HG03571 (cell line): ENCODE measurements around the gene SETD3.

Source experiments
- ATAC-seq: cut with Tn5 transposase; IDR thresholded peaks from one replicate; pipeline ENCODE4 v1.9.1; 2021; ENCODE audit not compliant: unreplicated experiment

The SETD3 gene

DNA sequence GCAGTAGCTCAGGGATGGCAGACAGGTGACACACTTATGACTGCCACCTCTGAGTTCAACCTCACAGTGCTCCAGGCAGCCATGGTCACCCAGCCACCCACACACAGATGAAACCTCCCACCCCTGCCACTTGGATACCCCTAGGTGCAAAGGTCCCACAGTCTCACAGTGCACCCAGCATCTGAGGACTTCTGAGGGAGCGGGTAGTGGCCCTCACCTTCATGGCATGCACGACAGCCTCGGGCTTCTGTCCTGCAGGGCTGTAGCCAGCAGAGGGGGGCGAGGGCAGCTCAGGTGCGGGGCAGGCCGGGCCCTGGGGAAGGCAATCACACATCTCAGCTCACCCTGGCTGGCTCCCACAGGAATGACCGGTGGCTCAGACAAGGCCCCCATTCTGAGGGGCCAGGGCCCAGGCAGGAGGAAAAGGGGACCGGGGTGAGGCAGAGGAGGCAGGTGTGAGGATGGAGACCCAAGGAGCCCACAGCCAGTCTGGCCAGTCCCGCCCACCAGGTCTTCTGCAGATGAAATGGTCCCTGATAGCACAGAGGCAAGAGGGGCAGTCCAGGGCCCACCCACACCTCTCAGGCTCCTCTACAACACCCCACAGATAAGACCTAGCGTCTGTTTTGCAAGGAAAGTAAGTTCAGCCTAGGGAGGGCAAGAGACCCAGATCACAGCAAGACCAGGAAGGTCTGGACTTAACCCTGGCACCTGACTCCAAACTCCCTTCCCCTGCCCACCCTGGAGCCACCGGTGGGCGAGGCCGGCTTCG, 36.4 kb upstream of the SETD3 start:
- no peak for ATAC-seq

DNA sequence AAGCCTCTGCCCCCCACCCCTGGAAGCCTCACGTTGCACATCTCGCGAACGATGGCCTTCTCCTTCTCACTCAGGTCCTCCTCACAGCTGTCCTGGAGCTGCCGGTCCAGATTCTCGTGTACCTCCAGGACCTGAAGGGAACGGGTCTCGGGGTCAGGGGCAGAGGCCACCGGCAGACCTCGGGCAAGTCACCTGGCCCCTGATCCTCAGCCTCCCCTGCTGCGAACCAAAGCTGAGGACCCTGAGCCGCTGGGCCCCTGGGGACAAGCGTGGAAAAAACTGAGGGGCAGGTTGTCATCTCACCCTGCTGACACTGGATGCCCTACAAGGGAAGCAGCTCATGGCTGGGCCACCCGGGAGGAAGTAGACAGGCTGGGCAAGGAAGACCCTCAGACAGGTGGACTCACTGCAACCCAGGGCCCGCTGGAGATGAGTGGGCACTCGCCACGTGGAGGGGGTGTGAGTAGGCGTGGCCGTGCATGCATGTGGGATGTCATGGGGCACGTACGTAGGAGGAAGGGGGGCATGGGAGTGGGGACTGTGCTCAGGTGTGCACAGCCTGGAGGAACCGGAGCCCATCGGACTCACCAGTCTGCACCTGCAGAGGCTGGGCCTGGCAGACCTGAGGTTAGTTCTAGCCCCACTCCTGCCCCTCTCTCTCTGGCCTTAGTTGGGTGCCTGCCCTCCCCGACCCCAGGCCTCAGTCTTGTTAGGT, 35.7 kb upstream of the SETD3 start:
- ATAC-seq: no peak

DNA sequence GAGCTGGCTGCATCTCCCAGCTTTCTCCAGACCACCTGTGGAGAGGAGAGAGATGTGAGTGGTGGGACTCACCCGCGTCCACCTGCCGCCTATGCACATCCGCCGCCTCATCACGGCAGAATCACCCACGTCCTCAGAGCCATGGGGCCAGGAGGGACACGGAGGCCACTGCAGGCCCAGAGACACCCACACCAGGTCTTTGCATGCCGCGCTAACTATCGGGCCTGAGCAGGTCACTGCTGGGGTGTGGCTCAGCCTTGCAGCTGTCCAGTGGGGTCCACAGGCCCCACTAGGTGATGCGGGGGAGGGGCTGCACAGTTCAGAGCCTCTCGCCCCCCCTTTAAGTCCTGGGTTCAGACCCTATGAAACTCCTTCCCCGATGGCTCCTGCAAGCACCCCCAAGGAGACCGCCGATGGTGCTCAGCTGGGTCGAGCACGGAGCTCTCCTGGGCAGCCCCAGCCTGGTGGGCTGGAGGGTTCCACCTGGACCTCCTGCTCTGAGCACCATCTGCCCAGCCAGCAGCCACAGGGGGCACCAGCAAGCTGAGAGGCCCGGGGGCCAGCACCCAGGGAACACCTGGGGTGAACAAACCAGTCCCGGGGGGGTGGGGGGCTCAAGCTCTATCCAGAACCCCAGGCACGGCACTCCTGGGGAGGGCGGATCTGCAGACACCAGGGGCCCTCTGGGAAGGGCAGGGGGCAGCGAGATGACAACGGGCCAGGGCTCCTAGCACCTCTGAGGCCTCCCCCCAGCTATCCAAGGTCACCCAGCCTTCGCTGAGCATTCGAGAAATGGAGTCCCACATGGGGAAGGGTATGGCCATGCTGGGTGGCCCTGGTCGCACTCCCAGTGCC, 34.9 kb upstream of the SETD3 start:
- ATAC-seq: no peak

DNA sequence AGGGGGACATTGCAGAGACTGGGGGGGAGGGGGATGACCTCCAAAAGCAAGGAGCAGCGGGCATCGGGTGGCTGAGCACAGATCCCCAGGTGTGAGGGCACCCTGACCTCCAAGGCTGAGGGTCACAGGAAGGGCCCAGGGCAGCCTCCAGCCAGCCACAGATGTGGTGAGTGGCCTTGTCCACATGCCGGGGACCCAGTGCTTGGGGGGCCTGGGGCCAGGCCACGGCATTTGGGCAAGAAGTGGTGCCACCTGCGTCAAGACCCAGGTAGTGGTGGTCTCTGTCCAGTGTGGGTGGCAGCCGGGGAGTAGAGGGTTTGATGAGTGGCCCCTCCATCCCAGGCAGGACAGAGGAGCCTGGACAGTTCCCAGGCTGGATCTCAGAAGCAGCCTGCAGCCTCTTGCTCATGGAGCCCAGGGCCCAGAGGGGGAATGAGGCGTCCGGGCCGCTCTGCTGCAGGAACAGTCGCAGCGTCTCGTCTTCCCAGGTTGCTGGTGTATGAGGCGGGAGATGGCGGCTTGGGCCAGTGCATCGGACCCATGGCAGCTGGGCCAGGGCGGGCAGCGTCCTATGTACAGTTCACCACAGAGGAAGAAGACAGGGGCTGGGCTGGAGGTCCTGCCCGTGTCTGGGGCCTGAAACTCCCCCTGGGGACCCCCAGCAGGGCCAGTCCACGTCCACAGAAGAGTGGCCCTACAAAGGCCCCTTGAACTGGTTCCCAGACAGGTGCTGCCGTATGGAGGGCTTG, 34.1 kb upstream of the SETD3 start:
- ATAC-seq: no peak

DNA sequence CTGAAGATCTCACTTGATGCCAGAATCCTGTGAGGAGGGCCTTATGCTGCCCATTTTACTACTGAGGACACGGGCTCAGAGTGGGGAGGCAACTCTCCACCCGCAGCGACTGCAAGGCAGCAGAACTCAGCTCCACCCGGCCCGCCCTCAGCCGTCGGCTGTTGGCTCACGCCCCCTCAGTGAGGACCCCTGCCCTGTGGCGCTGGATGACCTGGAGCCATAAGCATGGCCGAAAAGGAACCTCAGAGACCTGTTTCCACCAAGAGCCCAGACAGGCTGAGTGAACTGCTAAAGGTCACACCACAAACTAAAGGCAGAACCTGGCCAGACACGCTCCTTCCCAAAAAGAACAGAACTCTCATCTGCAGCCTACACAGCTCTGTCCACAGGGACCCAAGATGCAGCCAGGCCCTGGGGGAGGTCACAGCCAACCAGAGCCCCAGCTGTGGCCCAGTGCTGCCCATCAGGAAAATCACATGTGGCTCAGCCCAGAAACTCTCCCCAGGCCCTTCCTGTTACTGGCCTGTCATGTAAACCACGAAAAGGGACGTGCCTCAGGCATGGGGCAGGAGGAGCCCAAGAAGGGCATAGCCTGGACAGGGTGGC, 33.4 kb upstream of the SETD3 start:
- no peak for ATAC-seq

DNA sequence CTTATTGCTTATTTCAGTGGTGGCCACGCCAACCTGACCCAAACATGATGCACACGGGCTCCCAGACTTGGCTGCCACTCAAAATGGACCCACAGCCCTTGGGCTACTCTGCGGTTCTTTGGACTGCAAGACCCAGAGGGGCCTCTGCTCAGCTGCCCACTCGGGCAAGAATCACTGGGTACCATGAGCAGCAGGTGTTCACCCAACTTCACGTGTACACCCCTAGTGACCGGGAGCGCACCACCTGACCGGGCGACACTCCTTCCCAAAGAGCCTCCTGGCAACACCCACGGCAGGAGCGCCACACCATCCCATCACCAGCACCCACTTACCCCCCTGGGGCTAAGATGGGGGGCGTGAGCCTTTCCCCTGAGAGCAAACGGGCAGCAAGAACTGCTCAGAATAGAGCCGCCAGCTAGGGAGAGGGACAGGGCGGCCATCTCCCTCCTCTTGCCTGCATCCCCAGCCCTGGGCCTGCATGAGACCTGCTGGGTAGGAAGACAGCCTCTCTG, 32.6 kb upstream of the SETD3 start:
- no peak for ATAC-seq

DNA sequence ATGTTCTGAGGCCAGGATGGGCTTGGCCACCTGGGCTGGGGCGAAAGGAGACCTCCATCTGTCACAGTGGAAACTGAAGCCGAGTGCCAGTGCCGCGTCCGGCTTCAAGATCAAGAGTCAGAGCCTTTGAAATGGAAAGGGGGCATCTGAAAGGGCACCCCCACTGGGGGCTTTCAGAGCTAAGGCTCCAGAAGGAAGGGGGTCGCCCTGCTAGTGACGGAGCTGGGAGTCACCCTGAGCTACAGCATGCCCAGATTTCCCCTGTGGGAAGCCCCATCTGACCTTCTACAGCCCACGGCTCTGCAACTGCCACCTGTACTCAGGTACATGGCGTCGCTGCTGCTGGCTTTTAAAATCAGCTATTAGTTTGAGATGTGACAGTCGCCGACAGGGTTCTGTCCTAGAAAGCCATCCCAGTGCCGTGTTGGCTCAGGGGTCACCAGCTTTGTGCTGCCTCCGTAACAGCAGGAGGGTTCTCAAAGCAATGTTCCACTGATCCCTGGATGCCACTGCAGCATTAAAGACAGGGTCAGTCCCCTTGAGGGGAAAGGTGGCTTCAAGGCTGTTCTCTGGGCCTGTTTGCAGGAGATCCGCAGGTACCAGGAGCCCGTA, 32.0 kb upstream of the SETD3 start:
- ATAC-seq: no peak

DNA sequence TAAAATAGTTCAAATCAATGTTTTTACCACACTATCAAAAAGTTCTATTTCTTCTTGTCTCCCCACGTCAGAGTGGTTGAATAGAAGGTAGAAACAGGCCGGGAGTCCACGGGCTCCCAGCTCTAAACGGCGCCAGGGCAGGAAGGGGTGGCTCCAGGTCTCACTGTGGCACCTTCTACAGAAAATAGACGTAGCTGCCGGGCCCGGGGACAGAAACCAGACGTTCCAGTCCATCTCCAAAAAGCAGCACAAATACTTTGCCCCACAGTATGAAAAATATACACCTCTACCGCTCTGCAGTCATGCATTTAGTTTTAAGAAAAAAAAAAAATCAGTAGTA, 31.4 kb upstream of the SETD3 start:
- ATAC-seq: no peak

DNA sequence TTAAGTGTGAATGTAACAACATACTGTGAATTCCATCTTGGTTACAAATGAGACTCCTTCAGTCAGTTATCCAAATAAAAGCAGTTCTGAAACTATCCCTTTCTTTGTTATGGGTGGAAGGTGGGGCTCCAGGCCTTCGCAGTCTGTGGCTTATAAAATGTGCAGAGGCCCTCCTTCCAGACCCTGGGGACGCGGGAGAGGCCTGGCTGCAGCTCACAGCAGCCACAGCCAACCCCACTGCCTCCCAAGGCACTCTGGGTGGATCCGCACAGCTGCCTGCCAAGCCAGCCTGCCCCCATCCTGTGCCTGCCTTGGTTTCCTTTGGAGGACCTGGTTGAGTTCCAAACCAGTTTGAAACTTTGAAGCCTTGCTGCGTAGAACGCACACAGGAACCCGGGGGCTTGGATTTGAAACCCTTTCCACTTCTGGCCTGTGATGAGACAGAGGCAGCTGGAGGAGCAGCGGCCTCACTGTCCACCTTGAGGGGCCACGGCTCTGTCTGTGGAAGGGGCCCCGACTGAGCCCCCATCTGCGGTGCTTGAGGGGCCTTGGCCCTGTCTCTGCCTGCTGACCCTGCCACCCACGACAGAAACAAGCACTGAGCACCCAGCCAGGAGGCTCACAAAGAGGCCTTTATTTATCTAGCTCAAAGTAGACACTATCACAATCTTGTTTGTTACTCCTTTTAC, 30.9 kb upstream of the SETD3 start:
- ATAC-seq: no peak

DNA sequence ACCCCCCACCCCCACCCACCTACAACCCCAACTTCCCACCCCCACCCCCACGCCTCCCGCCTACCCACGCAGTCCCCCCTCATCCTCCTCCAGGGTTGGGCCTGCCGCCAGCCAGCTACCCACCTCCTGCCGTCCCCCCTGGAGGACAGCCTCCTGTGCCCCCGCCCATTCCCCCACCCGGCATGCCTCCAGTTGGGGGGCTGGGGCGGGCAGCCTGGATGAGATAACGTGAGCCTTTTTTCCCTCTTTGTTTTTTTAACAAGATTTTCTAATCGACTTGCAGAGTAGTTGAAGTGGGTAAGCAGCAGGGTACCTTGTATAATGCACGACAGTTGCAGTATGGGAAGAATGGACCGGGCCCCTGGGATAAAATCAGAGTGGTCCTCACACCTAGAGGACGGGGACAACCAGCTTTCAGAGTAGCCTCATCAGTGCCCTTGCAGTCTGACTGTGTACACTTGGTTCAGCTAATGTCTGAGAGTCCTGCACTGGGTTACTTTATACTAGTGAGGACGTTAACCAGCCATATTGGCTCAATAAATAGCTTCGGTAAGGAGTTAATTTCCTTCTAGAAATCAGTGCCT, 30.0 kb upstream of the SETD3 start:
- no peak for ATAC-seq

DNA sequence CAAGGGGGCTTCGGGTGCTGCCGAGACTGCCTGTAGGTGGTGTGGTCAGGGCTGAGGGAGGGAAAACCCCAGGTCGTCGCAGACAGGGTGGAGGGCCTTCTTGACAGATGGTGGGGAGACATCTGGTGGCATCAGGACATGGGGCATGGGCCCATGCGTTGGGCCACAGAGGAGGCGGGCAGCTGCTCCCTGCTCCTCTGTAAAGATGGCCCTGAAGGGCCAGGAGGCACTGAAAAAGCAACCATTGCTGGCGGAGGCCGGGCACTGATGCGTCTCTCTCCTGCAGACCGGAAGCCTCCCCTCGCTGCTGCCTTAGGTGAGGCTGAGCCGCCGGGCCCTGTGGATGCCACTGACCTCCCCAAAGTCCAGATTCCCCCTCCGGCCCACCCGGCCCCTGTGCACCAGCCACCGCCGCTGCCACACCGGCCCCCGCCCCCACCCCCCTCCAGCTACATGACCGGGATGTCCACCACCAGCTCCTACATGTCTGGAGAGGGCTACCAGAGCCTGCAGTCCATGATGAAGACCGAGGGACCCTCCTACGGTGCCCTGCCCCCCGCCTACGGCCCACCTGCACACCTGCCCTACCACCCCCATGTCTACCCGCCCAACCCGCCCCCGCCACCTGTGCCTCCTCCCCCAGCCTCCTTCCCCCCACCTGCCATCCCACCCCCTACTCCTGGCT, 29.4 kb upstream of the SETD3 start:
- no peak for ATAC-seq

DNA sequence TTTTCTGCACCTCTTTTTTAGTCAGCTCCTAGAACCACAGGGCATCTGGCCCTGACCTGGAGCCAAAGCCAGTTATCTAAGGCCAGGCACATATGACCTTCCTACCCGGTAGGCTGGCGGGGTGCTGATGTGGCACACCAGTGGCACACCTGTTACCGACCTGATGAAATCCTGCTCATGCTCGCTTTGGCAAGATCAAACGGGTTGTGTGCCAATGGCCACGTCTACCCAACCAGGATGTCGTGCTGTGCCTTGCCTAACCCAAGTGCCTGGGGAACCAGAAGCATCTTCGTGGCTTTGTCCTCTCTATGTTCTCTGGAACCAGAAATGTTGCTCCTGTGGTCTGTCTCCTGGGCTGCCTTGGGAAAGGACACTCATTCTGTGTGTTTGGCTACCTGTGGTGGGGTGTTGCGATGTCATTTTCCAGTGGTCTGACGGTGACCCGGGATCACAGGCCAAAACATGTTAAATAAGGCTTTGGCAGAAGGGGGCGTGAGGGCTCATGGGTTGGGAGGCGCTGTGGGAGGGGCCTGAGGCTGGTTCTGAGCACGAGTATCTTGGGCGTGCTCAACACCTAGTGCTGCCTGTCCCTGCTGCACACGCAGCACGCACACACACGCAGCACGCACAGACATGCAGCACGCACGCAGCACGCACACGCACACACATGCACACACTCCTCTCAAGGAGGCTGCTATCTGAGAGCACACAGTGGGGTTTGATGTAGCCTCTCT, 28.4 kb upstream of the SETD3 start:
- ATAC-seq: no peak

DNA sequence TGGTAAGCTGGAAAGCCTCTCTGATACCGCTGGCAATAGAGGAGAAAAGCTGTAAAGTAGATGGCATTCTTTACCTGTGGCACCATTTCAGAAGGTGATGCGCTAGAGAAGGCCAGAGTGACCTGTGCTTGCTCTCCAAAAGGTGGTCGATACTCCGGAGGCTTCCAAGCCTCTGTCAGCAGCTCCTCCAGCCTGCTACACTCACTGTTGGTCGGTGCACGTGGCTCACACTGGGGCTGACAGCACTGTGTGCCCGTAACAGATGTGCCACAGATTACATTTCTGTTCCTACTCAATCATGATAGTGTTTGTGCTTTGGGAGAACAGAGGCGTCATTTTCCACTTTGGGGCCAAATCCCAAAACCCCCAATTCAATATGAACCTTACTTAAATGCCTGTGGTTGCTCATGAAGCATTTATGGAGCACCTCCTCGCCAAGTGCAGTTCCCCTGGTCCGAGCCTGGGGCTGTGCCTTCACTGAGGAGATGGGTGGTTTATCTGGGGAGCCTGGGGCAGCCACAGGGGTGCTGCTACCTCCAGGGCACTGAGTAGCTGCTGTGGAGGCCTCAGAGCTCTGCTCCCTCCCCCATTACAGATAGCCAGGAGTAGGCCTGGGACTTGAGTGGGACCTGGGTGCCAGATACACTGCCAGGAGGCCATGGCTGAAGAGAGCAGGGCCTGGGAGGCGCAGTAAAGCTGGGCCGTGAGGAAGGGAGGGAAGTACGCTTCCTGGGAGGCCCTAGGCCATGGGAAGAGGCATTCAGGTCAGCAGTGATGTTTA, 27.4 kb upstream of the SETD3 start:
- no peak for ATAC-seq

DNA sequence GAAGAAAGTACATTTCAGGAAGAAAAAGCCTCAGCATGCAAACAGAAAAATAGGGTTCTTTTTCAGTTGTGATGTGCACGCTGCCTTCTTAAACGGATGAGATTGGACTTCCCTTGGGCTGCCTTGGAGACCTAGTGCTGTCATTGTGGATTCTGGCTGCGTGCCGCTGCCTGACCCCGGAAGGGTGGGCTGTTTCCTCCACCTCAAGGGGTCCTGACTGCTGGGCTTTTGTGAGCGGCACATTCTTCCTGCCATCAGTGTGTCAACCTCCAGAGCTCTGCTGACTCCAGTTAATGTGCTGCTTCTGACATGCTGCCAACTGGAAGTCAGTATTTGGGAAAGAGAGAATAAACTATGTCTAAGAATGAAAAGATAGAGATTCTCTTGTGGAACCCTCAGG, 25.6 kb upstream of the SETD3 start:
- ATAC-seq: no peak

DNA sequence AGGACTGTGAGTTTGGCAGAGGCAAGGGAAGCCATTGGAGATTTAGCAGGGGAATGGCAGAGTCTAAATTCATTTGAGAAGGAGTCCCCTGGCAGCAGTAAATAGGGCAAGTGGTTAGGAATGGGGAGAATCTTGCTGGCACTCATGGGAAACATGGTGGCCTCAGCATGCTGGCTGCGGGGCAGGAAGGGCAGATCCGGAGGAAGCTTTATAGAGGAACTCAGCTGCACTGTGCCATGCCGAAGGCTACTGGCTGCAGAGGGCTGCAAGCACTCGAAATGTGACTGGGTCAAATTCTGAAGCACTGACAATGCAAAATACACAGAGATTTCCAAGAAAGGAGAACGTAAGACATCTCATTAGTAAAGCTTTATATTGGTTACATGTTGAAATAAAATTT, 24.4 kb upstream of the SETD3 start:
- no peak for ATAC-seq

DNA sequence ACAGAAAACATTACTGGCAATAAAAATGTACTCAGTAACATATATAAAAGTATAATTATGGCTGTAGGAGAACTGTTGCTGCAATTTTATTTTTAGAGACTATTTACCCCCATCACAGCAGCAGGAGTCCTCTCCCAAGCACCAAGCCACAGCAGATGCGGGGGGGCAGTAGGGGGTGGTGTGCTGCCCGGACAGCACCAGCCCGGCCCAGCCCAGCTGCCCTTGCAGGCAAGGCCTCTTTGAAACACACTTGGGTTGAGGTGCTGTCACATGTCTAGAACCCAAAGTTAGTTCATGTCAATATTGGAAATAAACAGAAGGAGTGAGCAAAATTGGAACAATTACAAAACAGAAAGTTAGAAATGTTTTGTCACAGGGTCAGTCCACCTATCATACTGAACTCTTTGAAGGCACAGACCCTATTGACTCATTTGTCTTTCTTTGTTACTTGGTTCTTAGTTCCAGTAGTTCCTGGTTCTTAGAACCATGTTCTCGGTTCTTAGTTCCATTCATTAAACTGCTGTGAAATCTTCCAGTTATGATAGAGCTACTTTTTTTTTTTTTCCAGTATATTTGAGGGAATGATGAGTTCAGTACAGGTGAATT, 23.3 kb upstream of the SETD3 start:
- no peak for ATAC-seq

DNA sequence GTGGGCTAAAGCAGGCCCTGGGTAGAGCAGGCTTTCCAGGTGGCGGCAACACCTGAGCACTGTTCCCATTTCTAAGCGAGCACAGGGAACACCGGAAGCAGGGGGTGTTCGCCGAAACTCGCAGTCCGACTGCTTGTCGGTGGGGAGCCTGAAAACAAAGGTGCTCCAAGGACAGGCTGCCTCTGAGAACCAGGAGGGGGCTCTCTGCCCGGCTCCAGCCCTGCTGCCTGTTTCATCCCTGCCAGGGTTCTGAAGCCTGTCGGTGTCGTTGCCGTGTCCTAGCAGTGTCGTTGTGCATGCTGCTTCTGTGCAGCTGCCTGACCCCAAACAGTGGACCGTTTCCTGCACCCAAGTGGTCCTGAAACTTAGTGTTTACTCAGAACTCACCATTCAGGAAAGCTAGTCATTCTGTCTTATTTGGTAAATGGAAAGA, 22.3 kb upstream of the SETD3 start:
- no peak for ATAC-seq
